HCT116 (cell line): ENCODE measurements around the gene MEF2D. TPM values are rescaled to one million over a fixed set of nuclear protein-coding genes. Genes with fewer than 3 reads are reported as not detected.

ENCODE experiments used
- ATAC-seq: fragments of 200-7000 bp; cut with Tn5 transposase; 2 replicates; pipeline ENCODE4 v1.9.1; 2020; ENCODE audit warnings: mild to moderate bottlenecking, moderate library complexity
- BruUV-seq: library from RNA; stranded (reverse); fragments of 400-500 nt; replicated peaks from 2 replicates; lab custom pipeline; 2021; lab: Mats Ljungman, UMichigan
- CTCF ChIA-PET: fragments of 300-600 bp; sonication (Branson Sonifier 250); formaldehyde crosslinking; loops from one replicate; lab custom pipeline; 2021; ENCODE audit warnings: antibody characterized with exemption; lab: Charles Lee
- POLR2A ChIA-PET: fragments of 300-600, 350-600 bp; sonication (Branson Sonifier 250); formaldehyde crosslinking; loops from one replicate; lab custom pipeline; 2021; ENCODE audit warnings: antibody characterized with exemption; lab: Charles Lee
- RAD21 ChIA-PET, 2 experiments: fragments of 300-600 bp; sonication (Branson Sonifier 250); formaldehyde crosslinking; loops; one replicate each; lab custom pipeline; 2023; ENCODE audit warnings: low total read pairs in 2 of 2; ENCODE audit not compliant: uncharacterized antibody in 2 of 2, unreplicated experiment in 2 of 2, low non-redundant PET in 1 of 2; lab: Charles Lee
- DNase-seq: peaks from one replicate; pipeline ENCODE4 v3.0.0-alpha.2; 2010; ENCODE audit warnings: low read depth, low spot score
- H2AFZ ChIP-seq: fragments of 200-600 bp; shearing (Covaris generic), sonication (generic); 2 replicates; pipeline ENCODE4 v1.6.1; 2017; ENCODE audit warnings: low read depth, mixed run types, mixed read lengths, antibody characterized with exemption, low read length; ENCODE audit not compliant: poor library complexity, severe bottlenecking
- H3K27ac ChIP-seq: 2 replicates; pipeline ENCODE4 v1.5.1; 2012; ENCODE audit warnings: low read depth, low read length
- H3K27me3 ChIP-seq: fragments of 200-600 bp; sonication (generic); 2 replicates; pipeline ENCODE4 v1.6.1; 2016; ENCODE audit warnings: mixed run types, low read length, mixed read lengths; ENCODE audit not compliant: insufficient read depth
- H3K36me3 ChIP-seq, 2 experiments: fragments of 200-500 bp in 1 of 2; fragments of 200-600 bp in 1 of 2; sonication (Bioruptor generic) in 1 of 2; sonication (generic) in 1 of 2; 2 replicates each; pipeline versions ENCODE4 v1.5.1 to v1.6.1; 2014 to 2016; ENCODE audit warnings: low read length in 2 of 2, inconsistent platforms in 1 of 2, mixed read lengths in 1 of 2, mixed run types in 1 of 2; ENCODE audit not compliant: insufficient read depth in 2 of 2, control insufficient read depth in 1 of 2
- H3K4me1 ChIP-seq, 2 experiments: fragments of 200-600 bp in 1 of 2; sonication (generic) in 1 of 2; 2 replicates each; pipeline versions ENCODE4 v1.5.1 to v1.6.1; 2012 to 2017; ENCODE audit warnings: low read length in 2 of 2, inconsistent platforms in 1 of 2, mild to moderate bottlenecking in 1 of 2, mixed read lengths in 1 of 2, mixed run types in 1 of 2, moderate library complexity in 1 of 2; ENCODE audit not compliant: insufficient read depth in 2 of 2, control insufficient read depth in 1 of 2
- H3K4me2 ChIP-seq: fragments of 200-600 bp; sonication (generic); 2 replicates; pipeline ENCODE4 v1.6.1; 2017; ENCODE audit warnings: mixed run types, low read length, mixed read lengths
- H3K4me3 ChIP-seq, 2 experiments: fragments of 200-600 bp in 1 of 2; sonication (generic) in 1 of 2; replicated peaks in 1 of 2; 2 replicates each; pipeline ENCODE4 v1.5.1; 2011 to 2016; ENCODE audit warnings: low read length in 2 of 2, control low read depth in 1 of 2, low read depth in 1 of 2, mild to moderate bottlenecking in 1 of 2, mixed read lengths in 1 of 2, mixed run types in 1 of 2
- H3K79me2 ChIP-seq: fragments of 200-600 bp; sonication (generic); 2 replicates; pipeline ENCODE4 v1.6.1; 2017; ENCODE audit warnings: mild to moderate bottlenecking, mixed run types, low read length, moderate library complexity, mixed read lengths; ENCODE audit not compliant: insufficient read depth
- H3K9ac ChIP-seq: fragments of 200-600 bp; sonication (generic); 2 replicates; pipeline ENCODE4 v1.6.1; 2016; ENCODE audit warnings: low read length, mixed read lengths
- H3K9me2 ChIP-seq: fragments of 200-600 bp; sonication (generic), shearing (Covaris generic); 2 replicates; pipeline ENCODE4 v1.6.1; 2017; ENCODE audit warnings: mixed run types, mild to moderate bottlenecking, moderate library complexity; ENCODE audit not compliant: insufficient read depth
- H3K9me3 ChIP-seq, 2 experiments: fragments of 200-500 bp in 1 of 2; fragments of 200-600 bp in 1 of 2; sonication (Bioruptor generic) in 1 of 2; sonication (generic) in 1 of 2; 2 replicates each; pipeline ENCODE4 v1.6.1; 2014 to 2017; ENCODE audit warnings: low read length in 2 of 2, mixed read lengths in 2 of 2, inconsistent platforms in 1 of 2, low read depth in 1 of 2, mild to moderate bottlenecking in 1 of 2, mixed run types in 1 of 2, moderate library complexity in 1 of 2; ENCODE audit not compliant: control insufficient read depth in 1 of 2, insufficient read depth in 1 of 2
- H4K20me1 ChIP-seq: fragments of 200-600 bp; sonication (generic), shearing (Covaris generic); 2 replicates; pipeline ENCODE4 v1.6.1; 2017; ENCODE audit warnings: mixed run types, mild to moderate bottlenecking, moderate library complexity; ENCODE audit not compliant: insufficient read depth
- ELF1 ChIP-seq: IDR thresholded peaks from 2 replicates; pipeline ENCODE4 v1.6.1; 2012; ENCODE audit warnings: low read depth, borderline replicate concordance
- POLR2A ChIP-seq: IDR thresholded peaks from 2 replicates; pipeline ENCODE4 v1.7.0; 2011; ENCODE audit warnings: borderline replicate concordance; ENCODE audit not compliant: insufficient read depth, insufficient read length; ENCODE audit errors: extremely low read depth
- POLR2AphosphoS5 ChIP-seq: IDR thresholded peaks from 2 replicates; pipeline ENCODE4 v1.6.1; 2011; ENCODE audit warnings: mild to moderate bottlenecking, low read depth, low read length, moderate library complexity
- RAD21 ChIP-seq: IDR thresholded peaks from 2 replicates; pipeline ENCODE4 v1.6.1; 2012; ENCODE audit warnings: low read depth, mild to moderate bottlenecking
- TCF7L2 ChIP-seq: IDR thresholded peaks from 2 replicates; pipeline ENCODE4 v1.7.0; 2011; ENCODE audit warnings: borderline replicate concordance, inconsistent platforms; ENCODE audit not compliant: insufficient read depth, insufficient read length; ENCODE audit errors: extremely low read depth
- YY1 ChIP-seq: IDR thresholded peaks from 2 replicates; pipeline ENCODE4 v1.6.1; 2011; ENCODE audit warnings: low read length, low read depth, moderate library complexity, mild to moderate bottlenecking; ENCODE audit not compliant: insufficient replicate concordance; ENCODE audit errors: extremely low read depth
- intact Hi-C: fragments of 100-400 bp; cut with micrococcal nuclease; formaldehyde crosslinking; loops from 2 replicates; pipeline ENCODE4 v1.10.0; 2022
- total RNA-seq: library from RNA; stranded (reverse); gene quantifications from one replicate; pipeline ENCODE4 v1.2.1, GENCODE V29; 2021; ENCODE audit not compliant: unreplicated experiment
- TF ChIP-seq, protein P1 (sequence below): IDR thresholded peaks from 2 replicates; pipeline ENCODE4 v1.6.1; 2012
- TF ChIP-seq, protein P2 (sequence below), 3 experiments: fragments of 200-600 bp in 1 of 3; sonication (generic) in 1 of 3; IDR thresholded peaks in 2 of 3; conservative IDR thresholded peaks in 1 of 3; 2 replicates each; pipeline ENCODE4 v1.5.1; 2012 to 2017; ENCODE audit warnings: low read depth in 2 of 3, low read length in 2 of 3, antibody characterized with exemption in 1 of 3, borderline replicate concordance in 1 of 3, control low read depth in 1 of 3, mild to moderate bottlenecking in 1 of 3, mixed read lengths in 1 of 3, mixed run types in 1 of 3, moderate library complexity in 1 of 3; ENCODE audit not compliant: insufficient read depth in 1 of 3

MEF2D gene
- total RNA-seq, 1 experiment from 2014 or later, result 44.2 TPM

DNA sequence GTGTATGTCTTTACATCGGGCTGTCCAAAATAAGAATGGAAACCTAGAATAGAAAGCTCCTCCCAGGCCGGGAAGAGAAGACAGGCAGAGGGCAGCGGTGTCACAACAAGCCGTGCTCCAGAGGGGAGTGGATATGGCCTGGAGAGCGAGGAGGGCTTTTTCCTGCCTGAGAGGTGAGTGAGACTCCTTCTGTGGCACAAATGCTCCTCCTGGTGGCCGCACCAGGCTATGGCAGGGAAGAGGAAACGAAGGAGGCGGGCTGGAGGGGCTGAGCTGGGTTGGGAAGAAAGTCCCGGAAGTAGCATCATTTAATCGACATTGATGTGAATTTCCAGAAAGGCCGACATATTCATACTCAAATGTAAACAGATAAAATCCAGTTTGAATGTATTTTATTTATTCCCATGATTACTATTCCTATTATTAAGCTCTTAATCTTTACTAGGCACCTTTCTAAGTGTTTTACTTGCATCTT, 54.7 kb downstream of the MEF2D start:
- H3K27me3 ChIP-seq, result no peaks in the 10 kb centered on the region
- no peaks in the 10 kb centered on the region for H3K9me2 ChIP-seq
- peak; percentile 97 for ATAC-seq
- H3K27ac ChIP-seq, result peak overlapping the region; percentile 15; the same call in 1 of the 2 replicates
- intact Hi-C loops, result loop anchor here (1.0 to 10.0 kb wide), 3 partner anchors 89 to 301 kb away; no protein-coding TSS in a partner anchor
- H3K4me3 ChIP-seq, result no peak overlapping the region
- DNase-seq, result peak; percentile 81
- TF ChIP-seq ELF1, result peak; percentile 64; the same call in 1 of the 2 replicates
- peak; percentile 99 for TF ChIP-seq RAD21
- peak; percentile 32 for TF ChIP-seq POLR2A
- no peak for TF ChIP-seq TCF7L2
- TF ChIP-seq, protein P1, sequence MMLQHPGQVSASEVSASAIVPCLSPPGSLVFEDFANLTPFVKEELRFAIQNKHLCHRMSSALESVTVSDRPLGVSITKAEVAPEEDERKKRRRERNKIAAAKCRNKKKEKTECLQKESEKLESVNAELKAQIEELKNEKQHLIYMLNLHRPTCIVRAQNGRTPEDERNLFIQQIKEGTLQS, result no peak
- TF ChIP-seq POLR2AphosphoS5, result peak; percentile 22; the same call in 1 of the 2 replicates
- TF ChIP-seq, protein P2, sequence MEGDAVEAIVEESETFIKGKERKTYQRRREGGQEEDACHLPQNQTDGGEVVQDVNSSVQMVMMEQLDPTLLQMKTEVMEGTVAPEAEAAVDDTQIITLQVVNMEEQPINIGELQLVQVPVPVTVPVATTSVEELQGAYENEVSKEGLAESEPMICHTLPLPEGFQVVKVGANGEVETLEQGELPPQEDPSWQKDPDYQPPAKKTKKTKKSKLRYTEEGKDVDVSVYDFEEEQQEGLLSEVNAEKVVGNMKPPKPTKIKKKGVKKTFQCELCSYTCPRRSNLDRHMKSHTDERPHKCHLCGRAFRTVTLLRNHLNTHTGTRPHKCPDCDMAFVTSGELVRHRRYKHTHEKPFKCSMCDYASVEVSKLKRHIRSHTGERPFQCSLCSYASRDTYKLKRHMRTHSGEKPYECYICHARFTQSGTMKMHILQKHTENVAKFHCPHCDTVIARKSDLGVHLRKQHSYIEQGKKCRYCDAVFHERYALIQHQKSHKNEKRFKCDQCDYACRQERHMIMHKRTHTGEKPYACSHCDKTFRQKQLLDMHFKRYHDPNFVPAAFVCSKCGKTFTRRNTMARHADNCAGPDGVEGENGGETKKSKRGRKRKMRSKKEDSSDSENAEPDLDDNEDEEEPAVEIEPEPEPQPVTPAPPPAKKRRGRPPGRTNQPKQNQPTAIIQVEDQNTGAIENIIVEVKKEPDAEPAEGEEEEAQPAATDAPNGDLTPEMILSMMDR (IDR thresholded peaks at IDR 0.05 in 2 of 3, conservative IDR thresholded peaks at IDR 0.05 in 1 of 3; ENCODE audit: borderline replicate concordance in 1 of 3, insufficient read depth in 1 of 3, low read depth in 2 of 3, low read length in 2 of 3), result peak; percentile 91 to 97 (median 97)
- TF ChIP-seq YY1, result peak; percentile 71
- TF ChIP-seq, all 23 proteins: peak for 6
- Histone ChIP-seq H3K79me2 (no peaks in the 10 kb centered on the region), H3K4me2 (peak overlapping the region; percentile 50), H4K20me1 (no peaks in the 10 kb centered on the region), H3K9ac (no peak overlapping the region), H3K36me3 (no peaks in the 10 kb centered on the region), H3K9me3 (no peaks in the 10 kb centered on the region), H2AFZ (peak overlapping the region; percentile 34), H3K4me1 (peaks cover 5 to 18% of the 10 kb centered on the region in 2 experiments; a peak in 3 of 4 replicates)
- RAD21 ChIA-PET, result interaction anchor here (0.6 to 2.0 kb wide), 9 partner anchors 8 to 138 kb away, joined by 3 to 51 read pairs (median 4); partner anchors contain the start of gene MEF2D (in 1 of the 2)
- no TSS peak for BruUV-seq
- CTCF ChIA-PET, result interaction anchor here (0.6 to 6.5 kb wide), 26 partner anchors 9 to 638 kb away, joined by 3 to 322 read pairs (median 5); partner anchors contain the start of genes MEF2D and SLC25A44
- POLR2A ChIA-PET, result interaction anchor here (0.8 to 2.3 kb wide), 4 partner anchors 11 to 87 kb away, joined by 4 to 25 read pairs (median 4); no protein-coding TSS in a partner anchor
